Brain microvascular endothelial cell (primary cell): ENCODE measurements around the gene SLC35F2.
"Not testable (repeated sequence)": the region's sequence is repeated elsewhere in the genome, so short reads cannot be mapped to it uniquely, and the experiment has no call there.

Experiments used
- DNase-seq: peaks from one replicate; pipeline ENCODE4 v3.0.0-alpha.2; 2020
- H3K27ac ChIP-seq: fragments of 250-450 bp; sonication (Bioruptor Pico); 2 replicates; pipeline ENCODE4 v1.5.1; 2020; ENCODE audit warnings: mild to moderate bottlenecking, moderate library complexity
- H3K27me3 ChIP-seq: fragments of 250-450 bp; sonication (Bioruptor Pico); replicated peaks from 2 replicates; pipeline ENCODE4 v1.5.1; 2020; ENCODE audit warnings: mild to moderate bottlenecking
- H3K36me3 ChIP-seq: fragments of 250-450 bp; sonication (Bioruptor Pico); replicated peaks from 2 replicates; pipeline ENCODE4 v1.5.1; 2020; ENCODE audit warnings: mild to moderate bottlenecking
- H3K4me3 ChIP-seq: 2 replicates; pipeline ENCODE4 v1.5.1; 2011; ENCODE audit warnings: low read depth, mild to moderate bottlenecking, control low read depth, low read length, moderate library complexity
- CTCF ChIP-seq: IDR thresholded peaks from 2 replicates; pipeline ENCODE4 v1.5.1; 2011; ENCODE audit warnings: low read depth, mild to moderate bottlenecking, moderate library complexity, low read length, control low read depth, inconsistent platforms; ENCODE audit errors: missing control alignments
- in situ Hi-C: cut with HindIII; loops from 2 replicates; pipeline ENCODE4 v1.10.0; 2017; ENCODE audit warnings: low sequenced_read_pairs, low pct_ligation_motif_present

SLC35F2 gene

DNA sequence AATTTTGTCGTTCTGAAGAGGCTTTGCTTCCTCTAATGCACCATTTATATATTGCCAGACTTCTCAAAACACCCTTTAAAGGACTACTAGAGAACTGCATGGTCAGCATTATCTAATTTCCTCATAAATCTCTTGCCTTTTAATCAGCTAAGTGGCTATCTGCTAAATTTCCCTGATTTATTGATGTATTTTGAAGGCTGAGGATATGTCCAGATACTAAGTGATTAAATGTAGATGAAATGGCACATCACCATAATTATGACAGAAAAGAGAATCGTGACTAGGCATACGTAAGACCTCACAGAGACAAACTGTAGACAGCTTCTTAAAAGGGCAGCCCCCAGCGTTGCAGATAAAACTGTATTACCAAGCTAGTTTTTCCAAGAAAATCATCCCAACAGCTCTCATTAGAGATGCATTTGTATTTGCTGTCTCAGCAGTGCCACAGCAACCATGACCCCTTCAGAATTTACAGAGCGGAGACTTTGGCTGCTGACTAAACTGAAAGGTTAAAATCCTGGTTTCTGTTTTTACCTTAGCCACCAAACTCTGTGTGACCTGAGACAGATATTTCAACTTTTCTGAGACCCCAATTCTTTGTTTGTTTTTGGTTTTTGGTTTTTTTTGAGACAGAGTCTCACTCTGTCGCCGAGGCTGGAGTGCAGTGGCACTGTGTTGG is 79.6 kb downstream of the SLC35F2 start:
- no peak for TF ChIP-seq CTCF
- Histone ChIP-seq H3K36me3 (no peaks in the 10 kb centered on the region), H3K27me3 (no peaks in the 10 kb centered on the region), H3K27ac (no peak overlapping the region), H3K4me3 (no peak overlapping the region)
- DNase-seq, result no peak
- in situ Hi-C loops, result no loop called here

DNA sequence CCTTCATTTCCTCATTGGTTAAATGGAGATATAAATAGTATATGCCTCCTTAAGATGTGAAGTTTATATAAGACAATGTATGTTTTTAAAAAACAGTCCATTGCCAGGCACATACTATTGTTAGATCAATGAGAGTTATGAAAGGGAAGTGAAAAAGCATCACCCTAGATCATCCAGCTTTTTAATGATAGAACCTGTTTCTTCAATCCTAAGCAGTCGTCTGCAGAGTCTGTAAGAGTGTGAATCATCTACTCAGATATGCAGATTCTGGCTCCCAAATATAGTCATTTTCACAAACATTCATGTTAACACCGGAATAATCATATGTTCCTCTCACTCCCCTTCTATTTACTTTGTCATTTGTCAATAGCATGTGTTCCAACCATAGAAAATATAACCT is 81.5 kb downstream of the SLC35F2 start:
- no peak for TF ChIP-seq CTCF

GRCh38 chr11:107776062-107776461 is 82.5 kb downstream of the SLC35F2 start:
- no peak for TF ChIP-seq CTCF
- no peak overlapping the region for H3K4me3 ChIP-seq
- in situ Hi-C loops, result no loop called here

More for the DNA sequence above, 81.5 kb downstream of the SLC35F2 start:
- H3K27me3 ChIP-seq, result no peaks in the 10 kb centered on the region
- H3K4me3 ChIP-seq, result no peak overlapping the region
- no peak overlapping the region for H3K27ac ChIP-seq
- in situ Hi-C loops, result no loop called here
- no peaks in the 10 kb centered on the region for H3K36me3 ChIP-seq
- no peak for DNase-seq

GRCh38 chr11:107770551-107770951 is 88.0 kb downstream of the SLC35F2 start:
- Histone ChIP-seq H3K27ac (peak overlapping the region; percentile 86), H3K4me3 (no peak overlapping the region), H3K27me3 (no peaks in the 10 kb centered on the region), H3K36me3 (no peaks in the 10 kb centered on the region)
- in situ Hi-C loops, result no loop called here
- peak; percentile 87 for DNase-seq
- TF ChIP-seq CTCF, result no peak

More at GRCh38 chr11:107776062-107776461, 82.5 kb downstream of the SLC35F2 start:
- H3K27me3 ChIP-seq, result no peaks in the 10 kb centered on the region
- no peaks in the 10 kb centered on the region for H3K36me3 ChIP-seq
- no peak overlapping the region for H3K27ac ChIP-seq
- DNase-seq, result no peak

DNA sequence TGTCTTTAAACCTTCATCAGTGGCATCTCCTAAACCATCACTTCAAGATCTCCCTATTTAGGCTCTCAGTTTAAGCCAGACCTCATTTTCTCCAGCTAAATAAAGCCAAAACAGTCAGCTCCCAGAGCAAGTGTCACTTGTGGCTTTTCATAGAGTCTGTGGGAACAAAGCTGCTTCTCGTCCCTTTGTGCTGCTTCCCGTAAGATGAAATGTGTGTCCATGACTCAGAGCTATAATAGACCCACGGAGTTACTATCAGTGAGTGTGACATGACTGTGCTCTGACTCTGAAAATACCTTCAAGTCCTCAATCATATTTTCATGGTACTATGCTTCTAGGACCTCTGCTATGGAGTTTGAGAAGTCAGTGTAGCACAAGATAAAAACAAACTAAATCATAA is 89.4 kb downstream of the SLC35F2 start:
- Histone ChIP-seq H3K36me3 (no peaks in the 10 kb centered on the region), H3K27ac (peak overlapping the region; percentile 86), H3K27me3 (no peaks in the 10 kb centered on the region), H3K4me3 (no peak overlapping the region)
- peak; percentile 81 for DNase-seq
- in situ Hi-C loops, result no loop called here
- no peak for TF ChIP-seq CTCF

DNA sequence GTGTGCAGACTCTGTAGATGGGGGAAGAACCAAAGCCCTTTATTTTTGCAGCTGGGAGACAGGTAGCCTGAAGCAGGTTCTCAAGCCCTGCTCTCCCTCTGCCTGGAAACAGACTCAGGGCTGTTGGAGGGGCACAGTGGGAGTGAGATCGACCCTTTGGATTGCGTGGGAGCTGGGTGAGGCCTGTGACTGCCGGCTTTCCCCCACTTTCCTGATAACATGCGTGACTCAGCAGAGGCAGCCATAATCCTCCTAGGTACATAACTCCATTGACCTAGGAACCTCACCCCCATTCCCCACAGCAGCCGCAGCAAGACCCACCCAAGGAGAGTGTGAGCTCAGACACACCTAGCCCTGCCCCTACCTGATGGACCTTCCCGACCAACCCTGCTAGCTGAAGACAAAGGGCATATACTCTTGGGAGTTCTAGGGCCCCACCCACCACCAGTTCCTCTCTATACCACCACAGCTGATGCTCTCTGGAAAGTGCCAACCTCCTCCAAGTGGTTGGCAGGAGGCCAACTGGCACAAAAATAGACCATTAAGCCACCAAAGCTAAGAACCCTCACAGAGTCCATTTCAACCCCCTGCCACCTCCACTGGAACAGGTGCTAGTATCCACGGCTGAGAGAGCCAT is 99.8 kb downstream of the SLC35F2 start:
- H3K27ac ChIP-seq, H3K4me3 ChIP-seq, in situ Hi-C loops, H3K36me3 ChIP-seq, DNase-seq, H3K27me3 ChIP-seq: not testable (repeated sequence)
